HEK293T (cell line): ENCODE data around the gene ZFYVE27.

Experiments
- FOXM1 ChIP-seq: fragments of 450-650 bp; IDR thresholded peaks from 2 replicates; pipeline ENCODE4 v1.6.1; 2017; ENCODE audit warnings: mild to moderate bottlenecking, borderline replicate concordance
- SP1 ChIP-seq: fragments of 450-650 bp; IDR thresholded peaks from 2 replicates; pipeline ENCODE4 v1.6.1; 2017
- ZNF384 ChIP-seq: fragments of 450-650 bp; IDR thresholded peaks from 2 replicates; pipeline ENCODE4 v1.6.1; 2016

DNA sequence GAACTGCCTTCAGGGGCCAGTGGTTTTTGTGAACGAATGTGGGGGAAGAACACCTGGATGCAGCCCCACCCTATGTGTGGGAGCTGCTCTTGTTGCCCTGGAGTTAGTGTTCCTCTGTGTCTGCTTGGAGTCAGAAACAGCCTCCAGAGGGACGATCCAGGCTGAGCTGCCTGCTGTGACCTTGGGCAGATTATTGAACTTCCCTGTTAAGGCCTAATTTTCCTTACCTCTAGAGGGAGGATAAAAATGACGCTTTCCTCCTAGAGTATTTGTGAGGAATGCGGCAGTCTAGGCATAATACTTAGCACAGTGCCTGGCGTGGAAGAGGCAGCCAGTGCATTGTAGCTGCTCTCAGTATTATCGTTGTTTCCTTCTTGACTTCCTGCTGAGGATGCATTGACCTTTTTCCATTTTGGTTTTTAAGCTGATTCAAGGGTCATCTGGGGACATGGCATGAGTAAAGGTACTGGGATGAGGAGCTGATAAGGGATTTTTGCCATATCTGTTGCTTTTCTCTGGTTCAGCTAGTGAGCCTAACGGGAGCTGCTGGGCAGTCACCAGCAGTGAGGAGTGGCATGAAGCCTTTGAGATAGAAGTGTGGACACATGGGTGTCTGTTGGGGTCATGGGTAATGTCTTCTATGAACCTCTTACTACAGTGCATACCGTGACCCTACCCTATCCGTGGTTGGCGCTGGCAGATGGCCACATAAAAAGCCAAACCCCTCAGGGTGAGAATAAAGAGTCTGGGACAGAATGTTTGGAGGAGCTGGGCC, 6.4 kb downstream of the ZFYVE27 start:
- no peak for TF ChIP-seq SP1
- no peak for TF ChIP-seq ZNF384
- no peak for TF ChIP-seq FOXM1
